ENCODE results near the gene SLC13A2.

SLC13A2 gene

DNA sequence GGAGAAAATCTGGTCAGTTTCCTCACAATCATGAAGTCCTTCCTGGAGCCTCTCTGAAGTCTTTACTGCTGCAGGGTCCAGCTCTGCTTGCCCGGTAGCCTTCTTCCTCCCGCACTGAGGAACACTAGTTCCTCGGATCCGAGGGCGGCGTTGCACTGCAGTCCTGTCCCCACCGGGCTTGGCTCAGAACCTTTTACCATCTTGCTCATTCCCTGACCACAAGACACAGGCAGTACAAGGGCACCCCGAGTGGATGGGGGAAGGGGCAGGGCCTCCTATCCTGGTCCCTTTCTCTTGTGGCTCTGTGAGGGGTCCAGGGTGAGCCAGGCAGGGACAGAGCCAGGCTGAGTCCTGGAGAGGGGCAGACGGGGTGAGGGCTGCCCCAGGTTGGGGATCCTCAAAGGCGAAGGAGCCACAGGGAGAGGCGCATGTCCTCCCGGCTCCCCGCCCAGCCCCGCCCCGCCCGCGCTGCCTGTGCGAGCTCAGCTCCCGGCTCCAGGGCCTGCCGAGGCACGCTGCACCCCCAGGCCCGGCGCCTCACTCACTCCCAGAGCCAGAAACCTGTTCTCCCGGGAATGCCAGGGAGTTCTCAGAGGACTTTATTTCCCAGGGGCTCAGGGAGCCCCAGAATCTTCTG lies 34.2 kb downstream of the SLC13A2 start:
- H3K9ac ChIP-seq, result no peak overlapping the region
- TF ChIP-seq, protein P1, sequence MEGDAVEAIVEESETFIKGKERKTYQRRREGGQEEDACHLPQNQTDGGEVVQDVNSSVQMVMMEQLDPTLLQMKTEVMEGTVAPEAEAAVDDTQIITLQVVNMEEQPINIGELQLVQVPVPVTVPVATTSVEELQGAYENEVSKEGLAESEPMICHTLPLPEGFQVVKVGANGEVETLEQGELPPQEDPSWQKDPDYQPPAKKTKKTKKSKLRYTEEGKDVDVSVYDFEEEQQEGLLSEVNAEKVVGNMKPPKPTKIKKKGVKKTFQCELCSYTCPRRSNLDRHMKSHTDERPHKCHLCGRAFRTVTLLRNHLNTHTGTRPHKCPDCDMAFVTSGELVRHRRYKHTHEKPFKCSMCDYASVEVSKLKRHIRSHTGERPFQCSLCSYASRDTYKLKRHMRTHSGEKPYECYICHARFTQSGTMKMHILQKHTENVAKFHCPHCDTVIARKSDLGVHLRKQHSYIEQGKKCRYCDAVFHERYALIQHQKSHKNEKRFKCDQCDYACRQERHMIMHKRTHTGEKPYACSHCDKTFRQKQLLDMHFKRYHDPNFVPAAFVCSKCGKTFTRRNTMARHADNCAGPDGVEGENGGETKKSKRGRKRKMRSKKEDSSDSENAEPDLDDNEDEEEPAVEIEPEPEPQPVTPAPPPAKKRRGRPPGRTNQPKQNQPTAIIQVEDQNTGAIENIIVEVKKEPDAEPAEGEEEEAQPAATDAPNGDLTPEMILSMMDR (conservative IDR thresholded peaks at IDR 0.05; ENCODE audit: low read depth, low read length), result no peak
- H3K4me1 ChIP-seq (ENCODE audit: low read depth, poor library complexity, severe bottlenecking), result peaks cover 2% of the 10 kb centered on the region
- no peaks in the 10 kb centered on the region for H3K79me2 ChIP-seq (ENCODE audit: insufficient read depth, low read depth)
- H2AFZ ChIP-seq (ENCODE audit: low read depth), result no peak overlapping the region
- H3K27me3 ChIP-seq (ENCODE audit: insufficient read depth, low read depth), result peaks cover 37% of the 10 kb centered on the region
- no peaks in the 10 kb centered on the region for H3K36me3 ChIP-seq (ENCODE audit: insufficient read depth)
- no peak overlapping the region for H3K4me3 ChIP-seq (IDR thresholded peaks at IDR 0.05; ENCODE audit: insufficient read depth, low read depth, low read length)
- no peak overlapping the region for H3K27ac ChIP-seq
- no peaks in the 10 kb centered on the region for H4K20me1 ChIP-seq (ENCODE audit: insufficient read depth)
- H3K4me2 ChIP-seq, result no peak overlapping the region

- Histone ChIP-seq H4K20me1 (ENCODE audit: insufficient read depth) (no peaks in the 10 kb centered on the region), H3K27me3 (ENCODE audit: insufficient read depth, low read depth) (peaks cover 43% of the 10 kb centered on the region), H3K27ac (no peak overlapping the region), H3K4me3 (IDR thresholded peaks at IDR 0.05; ENCODE audit: insufficient read depth, low read depth, low read length) (no peak overlapping the region), H3K4me2 (no peak overlapping the region), H3K4me1 (ENCODE audit: low read depth, poor library complexity, severe bottlenecking) (no peaks in the 10 kb centered on the region), H3K79me2 (ENCODE audit: insufficient read depth, low read depth) (no peaks in the 10 kb centered on the region), H3K9ac (no peak overlapping the region), H2AFZ (ENCODE audit: low read depth) (no peak overlapping the region), H3K36me3 (ENCODE audit: insufficient read depth) (no peaks in the 10 kb centered on the region)
- TF ChIP-seq, protein P1 (conservative IDR thresholded peaks at IDR 0.05; ENCODE audit: low read depth, low read length), result no peak
Measured at GRCh38 chr17:28508211-28508724, 34.8 kb downstream of the SLC13A2 start.

- no peaks in the 10 kb centered on the region for H3K4me1 ChIP-seq (ENCODE audit: low read depth, poor library complexity, severe bottlenecking)
- no peaks in the 10 kb centered on the region for H3K36me3 ChIP-seq (ENCODE audit: insufficient read depth)
- TF ChIP-seq, protein P1 (conservative IDR thresholded peaks at IDR 0.05; ENCODE audit: low read depth, low read length), result no peak
- H3K27me3 ChIP-seq (ENCODE audit: insufficient read depth, low read depth), result peaks cover 56% of the 10 kb centered on the region
- no peak overlapping the region for H2AFZ ChIP-seq (ENCODE audit: low read depth)
- no peak overlapping the region for H3K27ac ChIP-seq
- H3K79me2 ChIP-seq (ENCODE audit: insufficient read depth, low read depth), result no peaks in the 10 kb centered on the region
- H3K9ac ChIP-seq, result no peak overlapping the region
- no peaks in the 10 kb centered on the region for H4K20me1 ChIP-seq (ENCODE audit: insufficient read depth)
- no peak overlapping the region for H3K4me2 ChIP-seq
- no peak overlapping the region for H3K4me3 ChIP-seq (IDR thresholded peaks at IDR 0.05; ENCODE audit: insufficient read depth, low read depth, low read length)
Measured at GRCh38 chr17:28509789-28510188, 36.3 kb downstream of the SLC13A2 start.

GRCh38 chr17:28511858-28512461 lies 38.5 kb downstream of the SLC13A2 start:
- Histone ChIP-seq H2AFZ (ENCODE audit: low read depth) (no peak overlapping the region), H3K79me2 (ENCODE audit: insufficient read depth, low read depth) (no peaks in the 10 kb centered on the region), H3K9ac (no peak overlapping the region), H3K4me1 (ENCODE audit: low read depth, poor library complexity, severe bottlenecking) (no peaks in the 10 kb centered on the region), H3K4me3 (IDR thresholded peaks at IDR 0.05; ENCODE audit: insufficient read depth, low read depth, low read length) (no peak overlapping the region), H3K36me3 (ENCODE audit: insufficient read depth) (no peaks in the 10 kb centered on the region), H3K27me3 (ENCODE audit: insufficient read depth, low read depth) (peaks cover 60% of the 10 kb centered on the region), H4K20me1 (ENCODE audit: insufficient read depth) (no peaks in the 10 kb centered on the region), H3K4me2 (no peak overlapping the region), H3K27ac (no peak overlapping the region)
- TF ChIP-seq, protein P1 (conservative IDR thresholded peaks at IDR 0.05; ENCODE audit: low read depth, low read length), result no peak
